Panc1 (cell line): ENCODE results near the gene PTPN4. TPM values are rescaled to one million over a fixed set of nuclear protein-coding genes. Genes with fewer than 3 reads are reported as not detected.
A peak's percentile ranks its signal among the peaks of the same experiment; 100 is the strongest.

Experiments used
- ATAC-seq: fragments of 200-7000 bp; cut with Tn5 transposase; 2 replicates; pipeline ENCODE4 v1.9.1; 2020; ENCODE audit warnings: mild to moderate bottlenecking, moderate library complexity
- BruUV-seq: library from RNA; stranded (reverse); fragments of 400-500 nt; replicated peaks from 2 replicates; lab custom pipeline; 2021; lab: Mats Ljungman, UMichigan
- CTCF ChIA-PET: fragments of 300-600 bp; sonication (Branson Sonifier 250); formaldehyde crosslinking; loops from one replicate; lab custom pipeline; 2022; ENCODE audit warnings: antibody characterized with exemption; lab: Charles Lee
- POLR2A ChIA-PET: fragments of 300-600 bp; sonication (Branson Sonifier 250); formaldehyde crosslinking; loops from one replicate; lab custom pipeline; 2022; ENCODE audit warnings: antibody characterized with exemption; lab: Charles Lee
- DNase-seq: peaks from one replicate; pipeline ENCODE4 v3.0.0-alpha.2; 2010; ENCODE audit warnings: low read depth, low spot score
- H3K27ac ChIP-seq: 2 replicates; pipeline ENCODE4 v1.5.1; 2011; ENCODE audit warnings: mild to moderate bottlenecking, low read length, inconsistent platforms
- H3K27me3 ChIP-seq: fragments of 200-500 bp; sonication (Bioruptor generic); 2 replicates; pipeline ENCODE4 v1.6.0; 2014; ENCODE audit warnings: low read length, inconsistent platforms; ENCODE audit not compliant: control insufficient read depth, insufficient read depth
- H3K36me3 ChIP-seq: fragments of 200-500 bp; sonication (Bioruptor generic); 2 replicates; pipeline ENCODE4 v1.5.1; 2014; ENCODE audit warnings: inconsistent platforms, mild to moderate bottlenecking, low read length, moderate library complexity; ENCODE audit not compliant: control insufficient read depth, insufficient read depth
- H3K4me1 ChIP-seq: 2 replicates; pipeline ENCODE4 v1.5.1; 2011; ENCODE audit warnings: inconsistent platforms, mild to moderate bottlenecking, low read length, moderate library complexity; ENCODE audit not compliant: control insufficient read depth, insufficient read depth
- H3K4me3 ChIP-seq, 2 experiments: 2 replicates each; pipeline ENCODE4 v1.5.1; 2011 to 2012; ENCODE audit warnings: low read depth in 2 of 2, low read length in 2 of 2, mild to moderate bottlenecking in 2 of 2, inconsistent platforms in 1 of 2, moderate library complexity in 1 of 2
- H3K9me3 ChIP-seq: fragments of 200-500 bp; sonication (Bioruptor generic); 2 replicates; pipeline ENCODE4 v1.5.1; 2014; ENCODE audit warnings: low read depth, mild to moderate bottlenecking, inconsistent platforms, low read length, moderate library complexity; ENCODE audit not compliant: control insufficient read depth, insufficient read depth
- POLR2AphosphoS5 ChIP-seq: IDR thresholded peaks from 2 replicates; pipeline ENCODE4 v1.6.1; 2012; ENCODE audit warnings: mild to moderate bottlenecking, low read depth, low read length, moderate library complexity
- SIN3A ChIP-seq: IDR thresholded peaks from 2 replicates; pipeline ENCODE4 v1.6.1; 2012; ENCODE audit warnings: low read depth, mild to moderate bottlenecking, low read length, moderate library complexity, borderline replicate concordance; ENCODE audit not compliant: insufficient read depth
- TCF7L2 ChIP-seq: IDR thresholded peaks from 2 replicates; pipeline ENCODE4 v1.6.1; 2011; ENCODE audit warnings: mild to moderate bottlenecking, low read depth, low read length, inconsistent platforms
- in situ Hi-C: cut with HindIII; loops from 2 replicates; pipeline ENCODE4 v1.10.0; 2016; ENCODE audit warnings: low sequenced_read_pairs, low pct_unique_long_range_greater_than_20kb
- intact Hi-C: fragments of 100-400 bp; cut with micrococcal nuclease; formaldehyde crosslinking; loops from one replicate; pipeline ENCODE4 v1.10.0; 2022; ENCODE audit not compliant: unreplicated experiment
- total RNA-seq: library from RNA; stranded (reverse); gene quantifications from one replicate; pipeline ENCODE4 v1.2.1, GENCODE V29; 2021; ENCODE audit not compliant: unreplicated experiment
- TF ChIP-seq, protein P1 (sequence below): fragments of 450-650 bp; IDR thresholded peaks from 2 replicates; pipeline ENCODE4 v1.5.1; 2017; ENCODE audit warnings: mild to moderate bottlenecking
- TF ChIP-seq, protein P2 (sequence below), 2 experiments: IDR thresholded peaks; 2 replicates each; pipeline ENCODE4 v1.6.1; 2011 to 2012; ENCODE audit warnings: low read depth in 2 of 2, control low read depth in 1 of 2, low read length in 1 of 2, mild to moderate bottlenecking in 1 of 2, moderate library complexity in 1 of 2; ENCODE audit not compliant: insufficient read depth in 1 of 2

Gene PTPN4
- total RNA-seq, 1 experiment from 2014 or later, result 45.9 TPM

DNA sequence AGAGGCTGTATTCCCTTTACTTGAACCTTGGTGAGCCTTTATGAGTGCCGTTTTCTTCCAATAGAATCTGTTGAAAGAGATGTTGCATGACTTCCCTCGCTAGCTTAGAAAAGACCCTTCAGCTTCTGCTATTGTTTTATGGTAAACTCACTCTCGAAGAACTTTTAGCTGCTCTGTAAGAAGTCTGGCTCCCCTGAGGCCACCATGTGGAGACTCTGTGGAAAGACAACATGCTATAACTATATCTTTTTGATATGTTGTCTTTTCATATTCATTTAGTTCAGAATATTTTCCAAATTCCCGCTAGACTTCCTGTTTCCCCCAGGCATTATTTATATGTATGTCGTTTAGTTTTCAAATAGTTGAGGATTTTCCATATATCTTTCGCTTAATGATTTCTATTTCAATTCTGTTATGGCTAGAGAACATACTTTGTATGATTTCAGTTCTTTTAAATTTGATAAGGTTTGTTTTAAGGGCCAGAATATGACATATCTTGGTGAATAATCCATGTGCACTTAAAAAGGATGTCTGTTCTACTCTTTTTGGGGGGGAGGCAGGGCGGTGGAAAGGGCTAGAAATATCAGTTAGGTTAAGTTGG, 64.1 kb downstream of the PTPN4 start:
- ChIA-PET POLR2A (interaction anchor here (0.6 to 0.7 kb wide), 2 partner anchors 44 to 344 kb away, joined by 3 to 5 read pairs; no protein-coding TSS in a partner anchor), CTCF (interaction anchor here (0.6 to 1.0 kb wide), 4 partner anchors 14 to 70 kb away, joined by 3 to 7 read pairs (median 3); partner anchors contain the start of gene PTPN4)
- BruUV-seq, result no TSS peak
- intact Hi-C loops (loop anchor here (5.0 to 10.0 kb wide), 2 partner anchors 62 to 351 kb away; no protein-coding TSS in a partner anchor), in situ Hi-C loops (no loop called here)
- H3K27me3 ChIP-seq, result no peaks in the 10 kb centered on the region
- DNase-seq (no peak), ATAC-seq (peak; percentile 80)
- H3K9me3 ChIP-seq, result no peaks in the 10 kb centered on the region
- no peak for TF ChIP-seq SIN3A
- TF ChIP-seq, protein P1, sequence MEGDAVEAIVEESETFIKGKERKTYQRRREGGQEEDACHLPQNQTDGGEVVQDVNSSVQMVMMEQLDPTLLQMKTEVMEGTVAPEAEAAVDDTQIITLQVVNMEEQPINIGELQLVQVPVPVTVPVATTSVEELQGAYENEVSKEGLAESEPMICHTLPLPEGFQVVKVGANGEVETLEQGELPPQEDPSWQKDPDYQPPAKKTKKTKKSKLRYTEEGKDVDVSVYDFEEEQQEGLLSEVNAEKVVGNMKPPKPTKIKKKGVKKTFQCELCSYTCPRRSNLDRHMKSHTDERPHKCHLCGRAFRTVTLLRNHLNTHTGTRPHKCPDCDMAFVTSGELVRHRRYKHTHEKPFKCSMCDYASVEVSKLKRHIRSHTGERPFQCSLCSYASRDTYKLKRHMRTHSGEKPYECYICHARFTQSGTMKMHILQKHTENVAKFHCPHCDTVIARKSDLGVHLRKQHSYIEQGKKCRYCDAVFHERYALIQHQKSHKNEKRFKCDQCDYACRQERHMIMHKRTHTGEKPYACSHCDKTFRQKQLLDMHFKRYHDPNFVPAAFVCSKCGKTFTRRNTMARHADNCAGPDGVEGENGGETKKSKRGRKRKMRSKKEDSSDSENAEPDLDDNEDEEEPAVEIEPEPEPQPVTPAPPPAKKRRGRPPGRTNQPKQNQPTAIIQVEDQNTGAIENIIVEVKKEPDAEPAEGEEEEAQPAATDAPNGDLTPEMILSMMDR, result peak; percentile 78
- no peak overlapping the region for H3K27ac ChIP-seq
- no peaks in the 10 kb centered on the region for H3K36me3 ChIP-seq
- H3K4me1 ChIP-seq, result peaks cover 3% of the 10 kb centered on the region; the same call in 1 of the 2 replicates
- H3K4me3 ChIP-seq, result no peak overlapping the region

DNA sequence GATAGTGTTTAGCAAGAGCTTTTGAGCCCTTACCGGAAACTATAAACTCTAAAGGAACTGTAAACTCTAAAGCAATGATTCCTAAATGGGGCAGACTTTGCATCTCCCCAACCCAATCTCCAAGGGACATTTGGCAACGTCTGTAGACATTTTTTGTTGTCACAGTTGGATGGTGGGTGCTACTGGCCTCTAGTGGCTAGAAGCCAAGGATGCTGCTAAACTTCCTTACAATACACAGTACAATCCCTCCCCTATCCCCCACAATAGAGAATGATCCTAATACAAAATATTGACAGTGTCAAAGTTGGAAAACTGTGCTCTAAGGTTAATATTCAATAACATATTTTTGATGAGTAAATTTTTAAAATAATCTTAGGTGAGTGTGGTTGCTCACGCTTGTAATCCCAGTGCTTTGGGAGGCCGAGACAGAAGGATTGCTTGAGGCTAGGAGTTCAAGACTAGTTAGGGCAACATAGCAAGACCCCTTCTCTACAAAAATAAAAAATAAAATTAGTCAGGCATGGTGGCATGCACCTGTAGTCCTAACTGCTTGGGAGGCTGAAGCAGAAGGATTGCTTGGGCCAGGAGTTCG, 66.7 kb downstream of the PTPN4 start:
- Histone ChIP-seq H3K27ac (no peak overlapping the region), H3K4me3 (no peak overlapping the region), H3K9me3 (peaks cover 3% of the 10 kb centered on the region; the same call in 1 of the 2 replicates), H3K36me3 (no peaks in the 10 kb centered on the region), H3K4me1 (peaks cover 3% of the 10 kb centered on the region; the same call in 1 of the 2 replicates), H3K27me3 (no peaks in the 10 kb centered on the region)
- TF ChIP-seq TCF7L2 (no peak), SIN3A (no peak), POLR2AphosphoS5 (no peak)
- TF ChIP-seq, protein P1, result peak; percentile 79
- TF ChIP-seq, protein P2, sequence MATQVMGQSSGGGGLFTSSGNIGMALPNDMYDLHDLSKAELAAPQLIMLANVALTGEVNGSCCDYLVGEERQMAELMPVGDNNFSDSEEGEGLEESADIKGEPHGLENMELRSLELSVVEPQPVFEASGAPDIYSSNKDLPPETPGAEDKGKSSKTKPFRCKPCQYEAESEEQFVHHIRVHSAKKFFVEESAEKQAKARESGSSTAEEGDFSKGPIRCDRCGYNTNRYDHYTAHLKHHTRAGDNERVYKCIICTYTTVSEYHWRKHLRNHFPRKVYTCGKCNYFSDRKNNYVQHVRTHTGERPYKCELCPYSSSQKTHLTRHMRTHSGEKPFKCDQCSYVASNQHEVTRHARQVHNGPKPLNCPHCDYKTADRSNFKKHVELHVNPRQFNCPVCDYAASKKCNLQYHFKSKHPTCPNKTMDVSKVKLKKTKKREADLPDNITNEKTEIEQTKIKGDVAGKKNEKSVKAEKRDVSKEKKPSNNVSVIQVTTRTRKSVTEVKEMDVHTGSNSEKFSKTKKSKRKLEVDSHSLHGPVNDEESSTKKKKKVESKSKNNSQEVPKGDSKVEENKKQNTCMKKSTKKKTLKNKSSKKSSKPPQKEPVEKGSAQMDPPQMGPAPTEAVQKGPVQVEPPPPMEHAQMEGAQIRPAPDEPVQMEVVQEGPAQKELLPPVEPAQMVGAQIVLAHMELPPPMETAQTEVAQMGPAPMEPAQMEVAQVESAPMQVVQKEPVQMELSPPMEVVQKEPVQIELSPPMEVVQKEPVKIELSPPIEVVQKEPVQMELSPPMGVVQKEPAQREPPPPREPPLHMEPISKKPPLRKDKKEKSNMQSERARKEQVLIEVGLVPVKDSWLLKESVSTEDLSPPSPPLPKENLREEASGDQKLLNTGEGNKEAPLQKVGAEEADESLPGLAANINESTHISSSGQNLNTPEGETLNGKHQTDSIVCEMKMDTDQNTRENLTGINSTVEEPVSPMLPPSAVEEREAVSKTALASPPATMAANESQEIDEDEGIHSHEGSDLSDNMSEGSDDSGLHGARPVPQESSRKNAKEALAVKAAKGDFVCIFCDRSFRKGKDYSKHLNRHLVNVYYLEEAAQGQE (IDR thresholded peaks at IDR 0.05; ENCODE audit: insufficient read depth in 1 of 2, low read depth in 2 of 2, low read length in 1 of 2), result no peak
- DNase-seq (no peak), ATAC-seq (peak; percentile 89)
- CTCF ChIA-PET, result no interaction called here
- POLR2A ChIA-PET, result no interaction called here
- in situ Hi-C loops, result no loop called here
- intact Hi-C loops, result loop anchor here (5.0 to 10.0 kb wide), 2 partner anchors 124 to 348 kb away; no protein-coding TSS in a partner anchor
- BruUV-seq, result no TSS peak
